ENCODE measurements around the gene ZNF185. TPM values are rescaled to one million over a fixed set of nuclear protein-coding genes. Genes with fewer than 3 reads are reported as not detected.

ZNF185 gene
- polyA plus RNA-seq, 4 donors: 48.3 to 53.0 (median 49.6) TPM

DNA sequence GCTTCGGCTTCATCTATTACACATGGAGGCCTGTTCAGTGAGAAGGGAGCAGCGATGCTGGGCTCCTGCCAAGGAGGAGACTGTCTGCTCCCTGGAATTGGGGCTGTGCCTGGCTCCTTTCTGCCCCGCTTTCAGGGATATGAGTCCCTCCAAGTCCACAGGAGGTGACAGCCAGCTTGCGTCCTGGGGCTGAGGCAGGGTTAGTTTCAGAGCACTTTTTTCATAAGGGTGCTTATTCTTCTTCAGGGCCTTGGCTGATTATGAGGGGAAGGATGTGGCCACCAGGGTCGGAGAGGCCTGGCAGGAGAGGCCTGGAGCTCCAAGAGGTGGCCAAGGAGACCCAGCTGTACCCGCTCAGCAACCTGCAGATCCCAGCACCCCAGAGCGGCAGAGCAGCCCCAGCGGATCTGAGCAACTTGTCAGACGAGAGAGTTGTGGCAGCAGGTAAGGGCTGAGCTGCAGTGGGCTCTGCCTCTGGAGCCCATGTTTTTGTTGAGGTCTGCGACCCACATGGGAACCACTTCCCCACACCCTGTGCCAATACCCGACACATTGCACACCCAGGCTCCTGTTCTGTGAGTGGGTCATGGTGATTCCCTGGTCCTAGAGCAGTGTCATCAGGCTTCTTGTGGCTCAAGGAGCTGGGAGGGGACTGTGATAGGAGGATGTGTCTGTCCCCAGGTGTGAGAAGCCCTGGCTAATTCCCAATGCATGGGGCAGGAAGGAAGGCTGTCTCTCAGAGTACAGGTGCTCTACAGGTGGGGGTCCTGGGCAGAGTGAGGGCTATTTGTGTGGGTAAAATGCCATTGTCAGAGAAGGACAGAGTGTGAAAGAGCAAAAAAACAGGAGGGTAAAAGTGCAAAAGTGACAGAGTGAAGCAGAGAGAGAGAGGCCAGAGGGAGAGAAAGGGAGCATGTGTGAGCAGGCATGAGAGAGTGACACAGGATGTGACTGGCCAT is 47.4 kb downstream of the ZNF185 start:
- DNase-seq (ENCODE audit: low read depth in 4 of 4, low spot score in 3 of 4): no peak

DNA sequence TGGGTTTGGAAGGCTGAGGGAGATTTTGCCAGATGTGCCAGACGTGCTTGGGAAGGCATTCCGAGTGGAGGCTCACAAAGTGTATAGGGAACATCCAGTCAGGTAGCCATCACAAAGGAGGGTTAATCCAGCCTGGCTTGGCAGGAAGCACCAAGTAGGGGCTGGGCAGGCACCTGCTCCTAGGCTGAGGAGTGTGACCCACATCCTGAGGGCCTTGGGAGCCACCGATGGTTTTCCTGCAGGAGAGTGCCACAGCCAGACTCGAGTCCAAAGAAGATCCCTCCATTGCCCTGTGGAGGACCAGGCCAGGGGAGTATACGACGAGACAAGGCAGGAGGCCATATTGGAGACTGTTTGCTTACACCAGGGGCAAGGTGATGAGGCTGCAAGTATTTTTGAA is 48.8 kb downstream of the ZNF185 start:
- no peak for DNase-seq (ENCODE audit: low read depth in 4 of 4, low spot score in 3 of 4)

Other genes with a start within 250 kb of the ZNF185 start
- gene MAGEA3, start 199.3 kb upstream of the ZNF185 start, polyA plus RNA-seq (ENCODE audit: insufficient read length in 4 of 4): not detected
- not detected for gene CSAG2, start 188.8 kb upstream of the ZNF185 start, polyA plus RNA-seq (ENCODE audit: insufficient read length in 4 of 4)
- gene MAGEA2B, start 183.4 kb upstream of the ZNF185 start, polyA plus RNA-seq (ENCODE audit: insufficient read length in 4 of 4): not detected
- not detected for gene CSAG1, start 164.3 kb upstream of the ZNF185 start, polyA plus RNA-seq (ENCODE audit: insufficient read length in 4 of 4)
- not detected for gene MAGEA12, start 164.3 kb upstream of the ZNF185 start, polyA plus RNA-seq (ENCODE audit: insufficient read length in 4 of 4)
- gene MAGEA2, start 144.2 kb upstream of the ZNF185 start, polyA plus RNA-seq (ENCODE audit: insufficient read length in 4 of 4): not detected
- not detected for gene CSAG3, start 138.8 kb upstream of the ZNF185 start, polyA plus RNA-seq (ENCODE audit: insufficient read length in 4 of 4)
- gene MAGEA6, start 128.4 kb upstream of the ZNF185 start, polyA plus RNA-seq (ENCODE audit: insufficient read length in 4 of 4): not detected
- 100 to 1,000 TPM; 119 to 135 (median 132) TPM for gene CETN2, start 67.3 kb upstream of the ZNF185 start, polyA plus RNA-seq (ENCODE audit: insufficient read length in 4 of 4)
- gene NSDHL, start 67.0 kb upstream of the ZNF185 start, polyA plus RNA-seq (ENCODE audit: insufficient read length in 4 of 4): 10 to 100 TPM; 29.4 to 33.3 (median 31.5) TPM
- under 1 TPM; 0.10 to 0.41 (median 0.25) TPM for gene PNMA5, start 96.0 kb downstream of the ZNF185 start, polyA plus RNA-seq (ENCODE audit: insufficient read length in 4 of 4)
- gene PNMA3, start 158.4 kb downstream of the ZNF185 start, polyA plus RNA-seq (ENCODE audit: insufficient read length in 4 of 4): 10 to 100 TPM; 18.5 to 32.8 (median 27.0) TPM
- 10 to 100 TPM in 1 of 4 donors, 1 to 10 TPM in 3; 7.8 to 17.6 (median 9.3) TPM for gene PNMA6A, start 174.4 kb downstream of the ZNF185 start, polyA plus RNA-seq (ENCODE audit: insufficient read length in 4 of 4)